AG09309 (cell line): ENCODE measurements around the gene SNAPIN.

ENCODE experiments used
- DNase-seq: peaks from one replicate; pipeline ENCODE4 v3.0.0-alpha.2; 2010; ENCODE audit warnings: low read depth
- H3K4me3 ChIP-seq: 2 replicates; pipeline ENCODE4 v1.5.1; 2011; ENCODE audit warnings: mild to moderate bottlenecking, low read depth, low read length, moderate library complexity; ENCODE audit not compliant: control insufficient read depth
- CTCF ChIP-seq: IDR thresholded peaks from 2 replicates; pipeline ENCODE4 v1.5.1; 2011; ENCODE audit warnings: mild to moderate bottlenecking, low read depth, low read length, inconsistent platforms; ENCODE audit not compliant: insufficient read depth, control insufficient read depth; ENCODE audit errors: missing control alignments

The SNAPIN gene

GRCh38 chr1:153646672-153647345 lies 11.7 kb upstream of the SNAPIN start:
- DNase-seq = no peak
- TF ChIP-seq CTCF = no peak

GRCh38 chr1:153647346-153647714 lies 11.2 kb upstream of the SNAPIN start:
- no peak for TF ChIP-seq CTCF
- no peak for DNase-seq
- H3K4me3 ChIP-seq = no peak overlapping the region

More at GRCh38 chr1:153646672-153647345, 11.7 kb upstream of the SNAPIN start:
- no peak overlapping the region for H3K4me3 ChIP-seq

- DNase-seq = no peak
- no peak for TF ChIP-seq CTCF
- no peak overlapping the region for H3K4me3 ChIP-seq
These were observed 10.4 kb upstream of the SNAPIN start for GRCh38 chr1:153648000-153648643.

GRCh38 chr1:153649137-153649862 lies 9.2 kb upstream of the SNAPIN start:
- DNase-seq = no peak
- TF ChIP-seq CTCF = no peak

GRCh38 chr1:153649863-153650235 lies 8.7 kb upstream of the SNAPIN start:
- no peak for TF ChIP-seq CTCF
- H3K4me3 ChIP-seq = no peak overlapping the region
- no peak for DNase-seq

More at GRCh38 chr1:153649137-153649862, 9.2 kb upstream of the SNAPIN start:
- H3K4me3 ChIP-seq = no peak overlapping the region

GRCh38 chr1:153651771-153652170 lies 6.7 kb upstream of the SNAPIN start:
- DNase-seq = no peak
- no peak for TF ChIP-seq CTCF
- no peak overlapping the region for H3K4me3 ChIP-seq
